A673 (cell line): ENCODE data around the gene MAN1B1. TPM values are rescaled to one million over a fixed set of nuclear protein-coding genes. Genes with fewer than 3 reads are reported as not detected.

ENCODE experiments used
- BruUV-seq: library from RNA; stranded (reverse); fragments of 400-500 nt; replicated peaks from 2 replicates; lab custom pipeline; 2021; lab: Mats Ljungman, UMichigan
- CTCF ChIA-PET: fragments of 300-600 bp; sonication (Branson Sonifier 250); formaldehyde crosslinking; loops from one replicate; lab custom pipeline; 2022; ENCODE audit warnings: antibody characterized with exemption; lab: Charles Lee
- POLR2A ChIA-PET: fragments of 300-600 bp; sonication (Branson Sonifier 250); formaldehyde crosslinking; loops from one replicate; lab custom pipeline; 2022; ENCODE audit warnings: antibody characterized with exemption; ENCODE audit not compliant: low non-redundant PET; lab: Charles Lee
- DNase-seq: peaks from one replicate; pipeline ENCODE4 v3.0.0-alpha.2; 2015; ENCODE audit warnings: low spot score
- H3K27ac ChIP-seq: fragments of 200-600 bp; sonication (generic); 2 replicates; pipeline ENCODE4 v1.5.1; 2016; ENCODE audit warnings: mixed run types, low read depth, mild to moderate bottlenecking, mixed read lengths, antibody characterized with exemption, low read length; ENCODE audit not compliant: poor library complexity, severe bottlenecking
- H3K27me3 ChIP-seq: fragments of 200-600 bp; sonication (generic); replicated peaks from 2 replicates; pipeline ENCODE4 v1.6.1; 2017; ENCODE audit warnings: mixed run types, low read depth, mild to moderate bottlenecking, mixed read lengths, antibody characterized with exemption, low read length; ENCODE audit not compliant: insufficient read depth, poor library complexity
- H3K36me3 ChIP-seq: fragments of 200-600 bp; sonication (generic); 2 replicates; pipeline ENCODE4 v1.6.1; 2016; ENCODE audit warnings: mixed run types, mild to moderate bottlenecking, mixed read lengths, antibody characterized with exemption, low read length; ENCODE audit not compliant: insufficient read depth, poor library complexity, severe bottlenecking
- H3K4me1 ChIP-seq: fragments of 200-600 bp; sonication (generic); 2 replicates; pipeline ENCODE4 v1.6.1; 2017; ENCODE audit warnings: mixed run types, mild to moderate bottlenecking, mixed read lengths, antibody characterized with exemption, low read length; ENCODE audit not compliant: insufficient read depth, poor library complexity, severe bottlenecking
- H3K4me3 ChIP-seq: fragments of 200-600 bp; sonication (generic); 2 replicates; pipeline ENCODE4 v1.5.1; 2016; ENCODE audit warnings: low read depth, mixed run types, mild to moderate bottlenecking, mixed read lengths, low read length; ENCODE audit not compliant: poor library complexity, severe bottlenecking
- H3K9me3 ChIP-seq: fragments of 200-600 bp; sonication (generic); 2 replicates; pipeline ENCODE4 v1.6.1; 2016; ENCODE audit warnings: mixed run types, low read depth, mild to moderate bottlenecking, mixed read lengths, antibody characterized with exemption, low read length; ENCODE audit not compliant: poor library complexity, severe bottlenecking
- CTCF ChIP-seq: fragments of 300-800, 200-600 bp; sonication (generic); conservative IDR thresholded peaks from 2 replicates; pipeline ENCODE4 v1.5.1; 2017; ENCODE audit warnings: low read depth, mild to moderate bottlenecking, antibody characterized with exemption, low read length, moderate library complexity, mixed read lengths
- EZH2 ChIP-seq: fragments of 200-600 bp; sonication (generic); IDR thresholded peaks from 2 replicates; pipeline ENCODE4 v1.6.1; 2017; ENCODE audit warnings: borderline replicate concordance, low read depth, mild to moderate bottlenecking, mixed read lengths, antibody characterized with exemption, low read length; ENCODE audit not compliant: poor library complexity, severe bottlenecking
- intact Hi-C: fragments of 100-400 bp; cut with micrococcal nuclease; formaldehyde crosslinking; loops from one replicate; pipeline ENCODE4 v1.10.0; 2022; ENCODE audit not compliant: unreplicated experiment
- total RNA-seq: library from RNA; stranded (reverse); gene quantifications from 2 replicates; pipeline ENCODE4 v1.2.3, GENCODE V29; 2021

MAN1B1 gene
- total RNA-seq, 1 experiment from 2014 or later: 48.6 TPM

GRCh38 chr9:137110911-137111787 is 24.4 kb downstream of the MAN1B1 start:
- intact Hi-C loops: no loop called here
- H3K4me3 ChIP-seq: no peak overlapping the region
- no peak for TF ChIP-seq CTCF
- no peak for TF ChIP-seq EZH2
- no peaks in the 10 kb centered on the region for H3K9me3 ChIP-seq
- DNase-seq: no peak
- BruUV-seq: no TSS peak
- no peak overlapping the region for H3K27ac ChIP-seq
- H3K4me1 ChIP-seq: peaks cover 7% of the 10 kb centered on the region
- CTCF ChIA-PET: no interaction called here
- peaks cover 36% of the 10 kb centered on the region for H3K36me3 ChIP-seq
- H3K27me3 ChIP-seq: no peaks in the 10 kb centered on the region
- POLR2A ChIA-PET: no interaction called here

GRCh38 chr9:137111788-137112563 is 25.2 kb downstream of the MAN1B1 start:
- H3K27ac ChIP-seq: no peak overlapping the region
- TF ChIP-seq CTCF (no peak), EZH2 (no peak)
- no peak for DNase-seq
- intact Hi-C loops: no loop called here
- POLR2A ChIA-PET: no interaction called here
- H3K36me3 ChIP-seq: peaks cover 35% of the 10 kb centered on the region
- peaks cover 7% of the 10 kb centered on the region for H3K4me1 ChIP-seq
- H3K27me3 ChIP-seq: no peaks in the 10 kb centered on the region
- H3K9me3 ChIP-seq: no peaks in the 10 kb centered on the region
- no peak overlapping the region for H3K4me3 ChIP-seq
- CTCF ChIA-PET: no interaction called here
- BruUV-seq: no TSS peak

GRCh38 chr9:137112564-137113384 is 26.0 kb downstream of the MAN1B1 start:
- no peak overlapping the region for H3K4me3 ChIP-seq

More at GRCh38 chr9:137112564-137113384, 26.0 kb downstream of the MAN1B1 start:
- CTCF ChIA-PET: no interaction called here
- Histone ChIP-seq H3K27ac (no peak overlapping the region), H3K4me1 (peaks cover 7% of the 10 kb centered on the region), H3K27me3 (no peaks in the 10 kb centered on the region), H3K9me3 (no peaks in the 10 kb centered on the region), H3K36me3 (peaks cover 27% of the 10 kb centered on the region)
- TSS peak; percentile 40 for BruUV-seq
- POLR2A ChIA-PET: no interaction called here
- intact Hi-C loops: no loop called here
- TF ChIP-seq CTCF: no peak
- DNase-seq: no peak
